SW480 (cell line): ENCODE measurements around the gene AMT.
"Not testable (repeated sequence)": the region's sequence is repeated elsewhere in the genome, so short reads cannot be mapped to it uniquely, and the experiment has no call there.

Experiments used
- DNase-seq: peaks from one replicate; pipeline ENCODE4 v3.0.0-alpha.2; 2016; ENCODE audit warnings: low spot score

Gene AMT

DNA sequence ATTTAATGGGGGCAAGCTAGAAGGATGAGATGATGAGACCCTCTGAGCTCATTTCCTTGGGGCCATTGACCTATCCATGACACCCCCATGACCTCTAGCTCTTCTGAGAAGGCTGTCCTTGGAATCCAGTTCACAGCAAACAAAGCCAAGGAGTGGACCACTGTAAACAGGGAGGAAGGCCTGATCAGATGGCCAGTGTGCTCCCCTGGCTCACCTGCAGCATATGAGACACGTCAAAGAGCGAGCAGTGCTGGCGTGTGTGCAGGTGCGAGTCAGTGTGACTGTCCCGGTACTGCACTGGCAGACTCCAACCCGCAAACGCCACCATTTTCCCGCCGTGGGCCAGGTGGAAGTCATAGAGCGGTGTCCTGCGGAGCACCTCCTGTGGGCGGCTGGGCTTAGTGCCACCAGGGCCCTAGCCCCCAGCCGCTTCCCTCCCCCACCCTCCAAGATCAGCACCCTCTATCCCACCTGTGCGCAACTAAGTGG, 339 bp downstream of the AMT start:
- DNase-seq = no peak

DNA sequence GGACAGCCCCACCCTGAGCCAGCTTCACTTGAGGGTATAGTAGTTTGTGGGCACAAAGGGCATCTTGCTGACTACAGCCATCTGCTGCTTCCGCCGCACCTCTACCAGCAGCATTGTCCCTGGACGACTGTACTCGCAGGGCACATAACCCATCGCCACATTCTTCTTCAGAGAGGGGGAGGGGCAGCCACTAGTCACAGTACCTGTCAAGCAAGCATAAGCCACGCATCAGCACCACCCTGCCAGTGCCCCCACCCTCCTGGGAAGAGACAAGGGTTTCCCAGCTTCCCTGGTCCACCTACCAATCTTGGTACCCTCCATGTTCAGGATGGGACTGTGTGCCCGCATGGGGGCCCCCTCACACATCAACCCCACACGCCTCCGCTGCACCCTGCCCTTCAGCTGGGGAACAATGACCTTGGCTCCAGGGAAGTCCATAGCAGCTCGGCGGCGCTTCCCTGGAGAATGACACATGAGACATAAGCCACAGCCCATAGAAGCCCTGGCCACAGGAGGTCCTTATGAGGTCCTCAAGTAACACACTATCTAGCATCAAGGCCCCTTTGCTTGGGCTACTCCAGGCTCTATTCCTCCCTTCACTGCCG, 4.7 kb downstream of the AMT start:
- DNase-seq = no peak

DNA sequence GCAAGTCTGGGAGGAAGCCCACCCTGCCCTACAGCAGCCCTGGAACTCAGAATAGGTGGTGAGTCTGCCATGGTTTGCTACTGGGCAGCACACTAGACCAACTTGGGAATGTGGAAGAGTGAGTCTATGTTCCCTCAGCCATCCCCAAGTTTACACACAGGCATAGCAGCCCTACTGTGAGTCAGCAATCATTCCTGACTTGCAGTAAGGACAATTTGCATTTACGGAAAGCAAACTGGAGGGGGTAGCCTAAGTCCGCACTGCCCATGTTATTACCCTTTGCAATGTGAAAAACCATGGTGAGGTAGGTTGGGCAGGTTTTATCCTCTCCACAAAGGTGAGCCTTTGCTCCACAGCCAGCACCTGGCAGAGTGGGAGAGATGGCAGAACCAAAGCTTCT, 5.4 kb downstream of the AMT start:
- DNase-seq = no peak

DNA sequence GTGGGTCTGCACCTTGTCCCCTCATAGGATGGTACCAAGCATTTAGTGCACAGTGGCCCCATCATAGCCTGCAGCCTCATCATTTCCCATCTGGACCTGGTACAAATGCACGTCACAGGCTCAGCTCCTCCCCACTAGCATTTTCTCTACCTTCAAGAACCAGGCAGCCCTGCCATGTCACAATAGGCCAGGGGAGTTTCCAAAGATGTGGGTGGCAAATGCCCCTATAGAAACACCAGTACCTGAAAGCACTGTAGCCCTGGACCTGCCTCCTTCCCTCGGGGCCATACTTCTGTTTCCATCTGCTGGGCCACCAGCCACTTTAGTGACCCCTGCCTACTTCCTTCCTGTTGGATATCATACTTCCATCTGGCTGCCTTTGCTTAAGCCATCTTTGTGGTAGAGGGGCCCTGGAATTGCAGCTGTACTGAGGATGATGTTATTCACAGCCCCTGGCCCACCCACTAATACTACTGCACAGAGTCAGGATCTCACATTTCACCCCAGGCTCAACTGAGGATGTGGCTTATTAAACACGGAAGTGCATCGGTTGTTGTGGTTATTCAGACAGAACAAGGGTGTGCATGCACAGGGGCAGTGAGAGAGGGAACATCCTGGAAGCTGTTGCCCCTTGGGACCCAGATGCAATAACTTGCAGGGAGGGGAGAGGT, 6.2 kb downstream of the AMT start:
- DNase-seq = no peak

DNA sequence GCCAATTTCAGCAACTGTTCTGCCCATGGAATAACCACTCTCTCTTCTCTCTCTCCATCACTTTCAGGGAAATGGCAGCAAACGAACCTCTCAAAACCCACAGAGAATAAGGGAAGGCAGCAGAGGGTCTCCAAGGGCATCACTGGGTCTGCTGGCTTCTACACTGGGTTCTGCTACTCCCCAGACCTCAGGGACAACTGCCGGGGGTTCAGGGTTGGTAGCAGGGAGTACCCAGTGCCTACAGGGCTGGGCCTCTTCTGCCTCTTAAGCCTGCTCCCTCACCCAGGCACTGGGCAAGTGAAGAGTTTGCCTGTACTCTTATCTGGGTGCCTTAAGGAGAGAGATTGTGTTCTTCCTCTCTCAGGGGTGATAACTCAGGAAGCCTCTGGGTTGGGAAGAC, 7.5 kb downstream of the AMT start:
- DNase-seq = no peak

DNA sequence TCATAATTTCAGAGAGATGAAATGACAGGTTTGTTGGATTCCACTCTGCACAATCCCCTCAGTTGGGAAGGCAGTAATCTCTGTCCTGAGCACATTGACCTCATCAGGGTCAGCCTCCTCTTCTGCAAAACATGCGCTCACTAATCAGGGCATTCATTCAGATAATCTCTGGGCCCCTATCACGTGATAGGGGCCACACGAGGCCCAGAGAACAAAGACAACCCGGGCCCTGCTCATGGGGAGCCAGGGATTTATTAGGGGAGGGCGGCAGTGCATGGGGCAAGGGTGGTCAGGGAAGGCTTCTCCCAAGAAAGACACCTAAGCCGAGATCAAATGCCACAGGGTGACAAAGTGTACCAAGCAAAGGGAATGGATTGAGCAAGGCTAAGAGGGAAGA, 8.9 kb downstream of the AMT start:
- DNase-seq = no peak

DNA sequence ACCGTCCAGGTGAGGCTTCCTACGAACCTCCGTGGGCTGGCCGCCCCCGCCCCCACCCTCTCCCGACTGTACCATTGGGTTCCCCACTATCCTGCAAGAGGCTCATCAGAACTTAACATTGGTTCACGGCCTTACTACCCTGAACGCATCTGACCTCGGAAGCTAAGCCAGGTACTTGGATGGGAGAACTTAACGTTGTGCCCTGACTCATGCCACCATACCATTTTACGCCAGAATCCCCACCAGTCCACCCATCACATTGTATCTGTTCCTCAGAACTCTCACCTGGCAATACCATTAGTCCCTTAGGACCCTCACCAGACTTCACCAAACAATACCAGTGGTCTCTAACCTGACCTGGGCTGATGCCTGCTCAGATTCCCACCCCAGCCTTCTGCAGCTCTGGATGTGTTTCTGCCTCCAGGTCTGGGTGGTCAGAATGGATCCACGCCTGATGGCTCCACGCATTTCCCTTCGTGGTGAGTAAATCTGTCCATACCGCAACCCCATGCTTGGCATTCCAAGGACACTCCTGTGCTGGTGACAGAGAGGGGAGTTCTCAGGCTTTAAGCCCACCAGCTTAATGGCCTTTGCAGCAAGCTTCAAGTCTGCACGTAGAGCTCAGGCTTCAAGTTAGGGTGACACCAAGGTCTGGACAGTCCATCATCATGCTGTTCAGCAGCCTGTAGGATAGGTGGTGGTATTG, 9.5 kb downstream of the AMT start:
- DNase-seq = no peak

DNA sequence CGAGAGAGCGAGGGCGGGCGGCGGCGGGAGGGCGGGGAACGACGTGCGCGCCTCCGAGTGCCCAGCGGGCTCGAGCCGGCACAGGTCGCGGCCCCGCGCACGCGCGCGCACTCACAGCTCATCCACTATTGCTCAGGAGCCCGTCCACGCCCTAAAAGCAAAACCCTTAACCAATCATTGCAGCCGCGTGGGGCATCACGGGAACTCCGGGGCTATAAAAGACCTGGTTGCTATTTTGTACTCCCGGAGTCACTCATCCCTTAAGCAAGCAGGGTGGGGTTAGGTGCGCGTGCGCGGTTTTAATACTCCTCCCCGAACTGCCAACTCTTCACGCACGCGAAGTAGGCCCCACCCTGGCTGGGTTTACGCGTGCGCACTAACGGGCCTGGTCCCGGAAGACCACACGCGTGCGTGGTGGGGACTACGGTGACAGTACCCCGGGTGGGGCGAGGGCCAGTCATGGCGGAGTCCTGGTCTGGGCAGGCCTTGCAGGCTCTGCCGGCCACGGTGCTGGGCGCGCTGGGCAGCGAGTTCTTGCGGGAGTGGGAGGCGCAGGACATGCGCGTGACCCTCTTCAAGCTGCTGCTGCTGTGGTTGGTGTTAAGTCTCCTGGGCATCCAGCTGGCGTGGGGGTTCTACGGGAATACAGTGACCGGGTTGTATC, 10.2 kb downstream of the AMT start, which contains the start of the genes RHOA and TCTA:
TSS of gene RHOA (minus strand) at position 9 of the 664 bp plus-strand sequence. CDS start 36,387 bp downstream, outside the sequence.
TSS of gene TCTA (plus strand) at position 456 of the 664 bp plus-strand sequence. CDS start at position 460, 4 bp downstream.
- DNase-seq = peak; percentile 100

DNA sequence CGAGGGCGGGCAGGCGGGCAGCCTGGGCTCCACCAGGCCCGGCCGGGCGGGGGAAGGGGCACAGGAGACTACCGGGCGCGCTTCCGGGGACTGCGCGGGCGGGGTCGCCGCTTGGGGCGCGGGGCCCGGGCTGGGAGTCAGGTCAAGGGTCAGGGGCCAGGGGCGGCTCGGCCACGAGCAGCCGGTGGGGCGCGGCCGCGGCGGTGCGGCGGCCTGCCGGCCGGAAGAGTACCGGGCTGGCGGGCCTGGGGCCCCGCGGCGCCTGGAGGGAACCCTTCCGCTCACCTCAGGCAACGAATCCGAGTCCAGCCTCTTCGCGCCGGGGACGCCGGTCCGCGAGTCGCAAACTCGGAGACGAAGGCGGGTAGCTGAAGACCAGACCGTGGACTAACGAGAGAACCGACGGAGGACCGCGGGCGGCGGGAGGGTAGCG, 10.7 kb downstream of the AMT start:
- peak; percentile 54 for DNase-seq

DNA sequence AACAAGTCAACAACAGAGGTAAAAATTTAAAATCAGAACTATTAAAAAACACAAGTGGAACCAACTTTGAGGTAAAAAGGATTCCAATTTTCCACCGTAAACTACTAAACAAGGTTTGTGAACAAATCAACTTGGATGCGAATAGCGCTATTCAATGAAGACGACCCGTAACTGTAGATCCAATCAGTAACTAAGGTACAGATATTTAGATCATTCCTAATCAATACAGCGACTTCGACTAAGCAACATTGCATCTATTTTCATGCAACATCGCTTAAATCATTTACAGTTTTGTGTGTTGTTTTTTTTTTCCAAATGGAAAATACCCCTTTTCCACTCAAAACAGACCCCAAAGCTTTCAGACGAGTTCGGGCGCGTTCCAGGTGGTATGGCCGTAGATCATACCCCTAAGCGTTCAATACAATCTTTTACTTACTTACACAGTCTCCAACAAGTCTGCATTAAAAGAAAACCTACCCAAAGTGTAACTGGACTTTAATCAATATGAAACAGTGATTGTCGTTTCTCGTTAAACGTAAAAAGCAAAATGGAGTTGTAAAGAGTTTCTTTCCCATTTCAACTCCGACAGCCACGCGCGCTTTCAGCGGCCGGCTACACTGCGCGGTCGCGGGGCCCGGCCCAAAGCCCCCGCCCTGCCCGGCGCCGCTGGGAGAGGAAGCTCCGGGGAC, 11.3 kb downstream of the AMT start:
- DNase-seq = no peak

DNA sequence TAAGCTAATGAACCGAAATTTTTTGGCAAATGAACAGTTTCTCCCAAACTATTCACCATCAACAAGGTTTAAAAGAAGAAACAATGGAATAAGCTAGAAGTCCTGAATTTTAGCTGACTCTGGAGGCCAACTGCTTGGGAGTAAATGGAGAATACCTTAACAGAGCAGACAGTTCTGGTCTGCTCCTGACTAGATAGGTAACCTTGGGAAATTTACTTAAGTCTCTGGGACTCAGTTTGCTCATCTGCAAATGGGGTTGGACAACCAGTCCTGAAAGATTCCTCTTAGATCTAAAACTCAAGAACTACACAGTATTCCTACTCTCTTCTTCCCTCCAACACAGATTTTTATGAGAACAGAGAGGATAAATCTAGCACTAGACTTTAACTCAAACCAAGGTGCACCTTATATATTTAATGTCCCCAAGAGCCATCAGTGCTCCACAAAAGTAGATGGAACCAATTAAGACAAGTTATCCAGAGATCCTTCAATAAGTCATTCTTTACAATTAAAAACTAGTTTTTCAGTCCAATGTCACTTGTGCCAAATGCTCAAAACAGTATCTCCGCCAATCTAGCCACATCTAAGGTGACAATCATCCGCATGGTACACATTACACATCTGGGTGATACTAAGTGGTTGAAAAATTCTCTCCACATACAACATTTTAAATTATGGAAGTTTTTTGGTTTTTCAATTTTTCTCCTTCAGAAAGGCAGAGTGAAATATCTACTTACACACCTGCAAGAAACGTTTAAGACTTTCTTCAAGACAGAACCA, 12.0 kb downstream of the AMT start:
- DNase-seq = no peak

DNA sequence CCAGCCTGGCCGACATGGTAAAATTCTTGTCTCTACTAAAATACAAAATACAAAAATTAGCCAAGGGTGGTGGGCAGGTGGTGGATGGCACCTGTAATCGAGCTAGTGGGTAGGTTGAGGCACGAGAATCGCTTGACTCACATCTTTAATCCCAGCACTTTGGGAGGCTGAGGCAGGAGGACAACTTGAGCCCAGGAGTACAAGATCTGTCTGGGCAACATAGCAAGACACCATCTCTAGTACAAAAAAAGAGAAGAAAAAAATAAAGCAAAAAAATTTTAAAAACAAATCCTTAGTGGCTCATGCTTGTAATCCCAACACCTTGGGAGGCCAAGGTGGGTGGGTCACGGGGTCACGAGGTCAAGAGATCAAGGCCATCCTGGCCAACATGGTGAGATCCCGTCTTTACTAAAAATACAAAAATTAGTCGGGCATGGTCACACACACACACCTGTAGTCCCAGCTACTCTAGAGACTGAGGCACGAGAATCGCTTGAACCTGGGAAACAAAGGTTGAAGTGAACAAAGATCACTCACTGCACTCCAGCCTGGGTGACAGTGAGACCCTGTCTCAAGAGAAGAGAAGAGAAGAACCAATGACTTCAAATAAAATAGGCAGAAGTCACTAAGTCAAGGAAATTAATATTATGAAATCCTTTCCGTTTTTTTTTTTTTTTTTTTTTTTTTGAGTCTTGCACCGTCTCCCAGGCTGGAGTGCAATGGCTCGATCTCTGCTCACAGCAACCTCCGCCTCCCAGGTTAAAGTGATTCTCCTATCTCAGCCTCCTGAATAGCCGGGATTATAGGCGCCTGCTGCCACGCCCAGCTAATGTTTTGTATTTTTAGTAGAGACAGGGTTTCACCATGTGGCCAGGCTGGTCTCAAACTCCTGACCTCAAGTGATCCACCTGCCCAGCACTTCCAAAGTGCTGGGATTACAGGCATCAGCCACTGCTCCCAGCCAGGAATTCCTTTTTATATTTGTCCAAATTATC, 15.4 kb downstream of the AMT start:
- DNase-seq = no peak

DNA sequence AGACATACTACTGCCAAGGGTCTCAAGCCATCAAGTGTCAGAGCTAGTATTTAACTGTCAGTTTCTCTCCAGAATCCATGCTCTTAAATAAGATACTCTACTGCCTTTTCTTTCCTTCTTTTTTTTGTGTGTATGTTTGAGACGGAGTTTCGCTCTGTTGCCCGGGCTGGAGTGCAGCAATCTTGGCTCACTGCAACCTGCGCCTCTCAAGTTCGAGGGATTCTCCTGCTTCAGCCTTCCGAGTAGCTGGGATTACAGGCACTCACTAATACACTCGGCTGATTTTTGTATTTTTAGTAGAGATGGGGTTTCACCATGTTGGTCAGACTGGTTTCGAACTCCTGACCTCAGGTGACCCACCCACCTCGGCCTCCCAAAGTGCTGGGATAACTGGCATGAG, 16.7 kb downstream of the AMT start:
- not testable (repeated sequence) for DNase-seq

DNA sequence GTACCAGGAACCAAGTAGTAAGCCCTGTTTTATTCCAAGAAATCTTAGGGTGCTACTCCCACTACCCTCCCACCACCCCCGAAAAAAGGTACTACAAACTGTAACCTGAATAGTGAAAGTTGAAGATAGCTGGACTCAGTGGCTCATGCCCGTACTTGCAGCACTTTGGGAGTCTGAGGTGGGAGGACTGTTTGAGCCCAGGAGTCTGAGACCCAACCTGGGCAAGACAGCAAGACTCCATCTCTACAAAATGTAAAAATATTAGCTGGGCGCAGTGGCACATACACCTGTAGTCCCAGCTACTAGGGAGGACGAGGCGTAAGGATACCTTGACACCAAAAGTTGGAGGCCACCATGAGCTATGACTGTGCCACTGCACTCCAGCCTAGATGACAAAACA, 18.4 kb downstream of the AMT start:
- no peak for DNase-seq

DNA sequence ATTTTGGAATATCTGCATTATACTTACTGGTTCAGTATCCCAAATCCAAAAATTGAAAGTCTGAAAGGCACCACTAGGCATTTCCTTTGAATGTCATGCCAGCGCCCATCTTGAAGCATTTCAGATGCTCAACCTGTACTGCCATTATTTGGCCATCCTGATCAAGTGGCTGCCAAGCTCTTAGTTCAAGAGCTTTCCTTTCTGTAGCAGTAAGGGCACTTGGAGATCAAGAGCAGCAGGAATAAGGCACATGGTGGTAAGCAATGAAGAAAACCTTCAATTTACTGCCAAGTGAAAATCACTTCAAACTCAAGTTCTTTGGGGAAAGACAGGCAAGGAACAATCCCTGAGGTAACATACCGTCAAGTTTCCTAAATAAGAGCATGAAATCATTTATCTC, 20.5 kb downstream of the AMT start:
- no peak for DNase-seq

DNA sequence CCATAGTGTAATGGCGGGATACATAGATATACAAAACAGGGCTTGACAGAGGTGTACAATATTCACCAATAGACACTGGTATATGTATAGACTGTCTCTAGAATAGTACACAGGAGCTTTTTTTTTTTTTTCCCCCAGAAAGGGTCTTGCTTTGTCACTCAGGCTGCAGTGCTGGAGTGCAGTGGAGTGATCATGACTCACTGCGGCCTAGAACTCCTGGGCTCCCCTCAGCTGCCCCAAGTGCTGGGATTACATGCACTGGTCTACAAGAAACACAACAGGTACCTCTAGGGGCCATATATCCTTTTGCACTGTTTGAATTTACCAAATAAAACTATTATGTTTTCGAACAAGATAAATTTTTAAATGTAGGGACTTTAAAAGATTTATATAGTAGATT, 22.8 kb downstream of the AMT start:
- no peak for DNase-seq

DNA sequence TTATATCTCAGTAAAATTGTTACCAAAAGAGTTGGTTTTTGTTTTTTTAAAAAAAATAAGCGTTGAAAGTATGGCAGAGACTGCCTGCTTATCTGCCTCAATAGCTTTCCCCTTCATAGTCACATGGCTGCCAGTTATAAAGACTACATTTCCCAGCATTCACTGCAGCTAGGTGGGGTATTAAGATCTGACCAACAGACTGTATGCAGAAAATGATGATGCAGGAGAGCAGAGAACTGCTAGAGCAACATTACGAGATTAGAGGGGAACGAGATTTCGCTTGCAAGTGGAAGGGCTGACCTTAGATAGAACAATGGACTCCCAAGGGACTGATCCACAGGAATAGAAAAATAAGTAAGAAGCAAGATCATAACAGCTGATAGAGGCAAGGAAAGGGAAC, 24.8 kb downstream of the AMT start:
- peak; percentile 35 for DNase-seq

DNA sequence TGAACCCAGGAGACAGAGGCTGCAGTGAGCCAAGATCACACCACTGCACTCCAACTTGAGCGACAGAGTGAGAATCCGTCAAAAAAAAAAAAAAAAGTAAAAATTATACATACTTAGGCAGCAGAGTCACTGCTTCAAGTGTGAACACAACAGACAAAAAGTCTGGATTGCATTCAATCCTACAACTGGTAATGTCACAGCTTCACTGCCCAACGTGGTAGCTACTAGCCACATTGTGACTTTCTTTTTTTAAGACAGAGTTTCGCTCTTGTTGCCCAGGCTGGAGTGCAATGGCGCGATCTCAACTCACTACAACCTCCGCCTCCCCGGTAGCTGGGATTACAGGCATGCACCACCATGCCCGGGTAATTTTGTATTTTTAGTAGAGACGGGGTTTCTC, 31.0 kb downstream of the AMT start:
- not testable (repeated sequence) for DNase-seq

DNA sequence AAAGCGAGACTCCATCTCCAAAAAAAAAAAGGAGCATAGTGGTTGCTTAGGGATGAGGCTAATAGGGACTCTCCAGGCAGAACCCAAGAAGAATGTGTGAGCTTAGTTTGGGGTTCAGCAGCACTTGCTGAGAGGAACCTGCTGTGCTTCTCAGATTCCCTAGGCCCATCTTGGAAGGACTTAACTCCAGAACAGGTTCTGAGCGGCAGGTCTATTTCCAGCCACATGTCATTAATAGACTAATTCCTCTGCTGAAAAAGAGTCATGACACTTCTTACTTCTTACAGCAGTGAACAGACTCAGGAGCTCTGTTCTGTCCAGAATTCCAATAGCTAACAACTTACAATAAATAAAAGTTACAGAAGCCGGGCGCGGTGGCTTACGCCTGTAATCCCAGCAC, 33.0 kb downstream of the AMT start:
- DNase-seq = no peak

DNA sequence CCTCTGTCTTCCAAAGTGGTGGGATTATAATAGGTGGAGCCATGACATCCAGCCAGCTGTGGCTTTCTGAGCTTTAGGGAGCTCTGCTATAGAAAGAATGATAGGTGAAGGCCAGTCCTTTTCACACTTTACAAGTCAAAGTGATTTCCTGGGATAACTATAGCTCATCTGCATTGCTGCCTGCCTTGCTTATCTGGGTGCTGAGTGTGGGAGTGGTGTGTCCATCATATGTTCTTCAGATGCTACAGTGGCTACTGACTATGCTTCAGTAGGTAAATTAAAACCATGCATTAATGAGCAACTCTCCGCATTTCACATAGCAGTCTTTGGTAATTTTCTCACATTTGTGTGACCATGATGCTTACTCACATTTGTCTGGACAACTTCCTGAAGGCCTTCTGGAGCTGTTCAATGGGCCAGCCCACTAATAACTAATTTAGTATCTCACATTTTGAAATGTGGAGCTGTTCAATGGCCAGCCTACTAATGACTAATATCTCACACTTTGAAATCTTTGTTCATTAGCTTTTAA, 33.9 kb downstream of the AMT start:
- DNase-seq = no peak
